HepG2 (cell line): ENCODE measurements around the gene LAMTOR3.

Source experiments
- TF ChIP-seq, protein P1 (sequence below): sonication (generic); formaldehyde crosslinking; IDR thresholded peaks from 2 replicates; pipeline ENCODE4 v1.5.0; 2020; ENCODE audit warnings: mild to moderate bottlenecking, missing genetic modification reagents, moderate library complexity
- TF ChIP-seq, protein P2 (sequence below): sonication (generic); formaldehyde crosslinking; IDR thresholded peaks from 2 replicates; pipeline ENCODE4 v1.5.1; 2020; ENCODE audit warnings: mild to moderate bottlenecking, missing genetic modification reagents, borderline replicate concordance

DNA sequence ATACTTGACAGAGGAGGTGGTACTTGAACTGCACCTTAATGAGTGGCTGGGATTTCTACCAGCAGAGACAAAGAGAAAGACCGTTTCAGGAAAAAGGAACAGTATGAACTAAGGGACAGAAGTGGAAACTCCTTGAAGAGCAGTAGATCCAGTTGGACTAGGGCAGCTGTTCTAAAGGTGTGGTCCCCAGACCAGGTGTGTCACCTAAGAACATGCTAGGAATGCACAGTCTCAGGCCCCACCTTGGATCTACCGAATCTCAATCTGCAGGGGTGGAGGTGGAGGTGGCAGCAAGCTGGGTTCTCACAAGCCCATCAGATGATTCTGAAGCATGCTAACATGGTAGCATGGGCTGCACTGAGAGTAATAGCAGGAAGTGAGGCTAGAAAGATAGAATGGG lies 55.3 kb downstream of the LAMTOR3 start:
- TF ChIP-seq, protein P1, sequence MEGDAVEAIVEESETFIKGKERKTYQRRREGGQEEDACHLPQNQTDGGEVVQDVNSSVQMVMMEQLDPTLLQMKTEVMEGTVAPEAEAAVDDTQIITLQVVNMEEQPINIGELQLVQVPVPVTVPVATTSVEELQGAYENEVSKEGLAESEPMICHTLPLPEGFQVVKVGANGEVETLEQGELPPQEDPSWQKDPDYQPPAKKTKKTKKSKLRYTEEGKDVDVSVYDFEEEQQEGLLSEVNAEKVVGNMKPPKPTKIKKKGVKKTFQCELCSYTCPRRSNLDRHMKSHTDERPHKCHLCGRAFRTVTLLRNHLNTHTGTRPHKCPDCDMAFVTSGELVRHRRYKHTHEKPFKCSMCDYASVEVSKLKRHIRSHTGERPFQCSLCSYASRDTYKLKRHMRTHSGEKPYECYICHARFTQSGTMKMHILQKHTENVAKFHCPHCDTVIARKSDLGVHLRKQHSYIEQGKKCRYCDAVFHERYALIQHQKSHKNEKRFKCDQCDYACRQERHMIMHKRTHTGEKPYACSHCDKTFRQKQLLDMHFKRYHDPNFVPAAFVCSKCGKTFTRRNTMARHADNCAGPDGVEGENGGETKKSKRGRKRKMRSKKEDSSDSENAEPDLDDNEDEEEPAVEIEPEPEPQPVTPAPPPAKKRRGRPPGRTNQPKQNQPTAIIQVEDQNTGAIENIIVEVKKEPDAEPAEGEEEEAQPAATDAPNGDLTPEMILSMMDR (CRISPR knock-in tag) = no peak
- TF ChIP-seq, protein P2, sequence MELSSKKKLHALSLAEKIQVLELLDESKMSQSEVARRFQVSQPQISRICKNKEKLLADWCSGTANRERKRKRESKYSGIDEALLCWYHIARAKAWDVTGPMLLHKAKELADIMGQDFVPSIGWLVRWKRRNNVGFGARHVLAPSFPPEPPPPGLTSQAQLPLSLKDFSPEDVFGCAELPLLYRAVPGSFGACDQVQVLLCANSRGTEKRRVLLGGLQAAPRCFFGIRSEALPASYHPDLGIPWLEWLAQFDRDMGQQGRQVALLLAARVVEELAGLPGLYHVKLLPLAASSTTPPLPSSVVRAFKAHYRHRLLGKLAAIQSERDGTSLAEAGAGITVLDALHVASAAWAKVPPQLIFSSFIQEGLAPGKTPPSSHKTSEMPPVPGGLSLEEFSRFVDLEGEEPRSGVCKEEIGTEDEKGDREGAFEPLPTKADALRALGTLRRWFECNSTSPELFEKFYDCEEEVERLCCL (CRISPR knock-in tag) = no peak
